MM.1S (cell line): ENCODE measurements around the gene NANP.

ENCODE experiments used
- CTCF ChIP-seq: fragments of 300-600 bp; sonication (generic); IDR thresholded peaks from 2 replicates; pipeline ENCODE4 v1.5.1; 2016; ENCODE audit warnings: antibody characterized with exemption, low read length, mixed read lengths
- EZH2 ChIP-seq: fragments of 300-600 bp; sonication (generic); optimal IDR thresholded peaks from 2 replicates; pipeline ENCODE3; 2017; ENCODE audit warnings: low read depth, mild to moderate bottlenecking, antibody characterized with exemption, low read length, mixed read lengths
- EZH2phosphoT487 ChIP-seq: fragments of 300-600 bp; sonication (generic); IDR thresholded peaks from 2 replicates; pipeline ENCODE4 v1.6.1; 2018; ENCODE audit warnings: antibody characterized with exemption, low read length

DNA sequence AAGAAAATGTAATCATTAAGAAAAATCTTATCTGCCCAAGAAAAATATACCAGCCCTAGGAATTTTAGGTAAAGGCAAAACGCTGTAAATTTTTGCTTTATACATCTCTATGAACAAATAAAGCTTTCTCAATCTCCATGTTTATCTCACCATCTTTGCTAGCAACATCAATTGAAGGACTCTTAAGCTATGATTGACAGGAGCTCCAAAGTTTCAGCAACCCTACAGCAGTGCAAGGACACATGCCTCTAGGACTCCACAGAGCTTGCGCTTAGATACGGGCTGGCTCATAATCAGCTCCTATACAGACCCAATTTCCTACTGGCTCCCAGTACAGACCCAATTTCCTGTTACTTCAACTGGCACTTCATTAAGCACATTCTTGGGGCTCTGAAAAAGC lies 4.3 kb downstream of the NANP start:
- TF ChIP-seq EZH2phosphoT487 (no peak), CTCF (no peak), EZH2 (no peak)
